Glomerular visceral epithelial cell (primary cell): ENCODE data around the gene LASP1.
"Not testable (repeated sequence)": the region's sequence is repeated elsewhere in the genome, so short reads cannot be mapped to it uniquely, and the experiment has no call there.

Experiments
- DNase-seq: peaks from one replicate; pipeline ENCODE4 v3.0.0-alpha.2; 2016; ENCODE audit errors: extremely low spot score

The LASP1 gene

DNA sequence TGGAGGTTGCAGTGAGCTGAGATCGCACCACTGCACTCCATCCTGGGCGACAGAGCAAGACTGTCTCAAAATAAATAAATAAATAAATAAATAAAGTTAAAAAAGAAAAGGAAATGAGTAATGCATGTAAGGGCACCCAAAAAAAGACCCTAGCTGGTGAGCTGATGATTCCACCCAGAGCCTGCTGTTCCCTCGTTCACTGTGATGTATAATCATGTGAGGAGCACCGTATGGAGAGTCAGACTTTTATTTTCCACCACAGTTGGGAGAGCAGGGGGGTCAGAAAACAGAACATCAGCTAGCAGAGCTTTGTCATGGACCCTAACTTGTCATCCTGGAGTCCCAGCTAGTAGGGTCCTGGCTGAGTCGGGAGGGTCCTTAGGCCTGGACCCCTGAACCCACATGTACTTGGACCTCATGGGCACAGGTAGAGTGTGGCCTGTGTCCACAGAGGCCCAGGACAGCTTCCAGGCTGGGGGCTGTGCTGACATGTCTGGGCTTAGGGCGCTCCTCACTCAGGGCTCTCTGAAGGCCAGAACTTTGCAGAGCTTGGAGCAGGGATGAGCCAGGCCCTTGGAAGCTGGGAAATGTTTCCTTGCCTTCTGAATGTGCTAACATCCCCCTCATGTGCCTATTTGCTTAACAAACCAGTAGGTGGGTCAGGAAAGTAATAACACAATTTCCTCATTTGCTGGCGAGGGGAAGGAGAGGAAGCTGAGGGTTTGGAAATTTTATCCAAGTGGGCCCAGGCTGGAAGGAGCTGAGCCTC is 36.8 kb downstream of the LASP1 start:
- no peak for DNase-seq

DNA sequence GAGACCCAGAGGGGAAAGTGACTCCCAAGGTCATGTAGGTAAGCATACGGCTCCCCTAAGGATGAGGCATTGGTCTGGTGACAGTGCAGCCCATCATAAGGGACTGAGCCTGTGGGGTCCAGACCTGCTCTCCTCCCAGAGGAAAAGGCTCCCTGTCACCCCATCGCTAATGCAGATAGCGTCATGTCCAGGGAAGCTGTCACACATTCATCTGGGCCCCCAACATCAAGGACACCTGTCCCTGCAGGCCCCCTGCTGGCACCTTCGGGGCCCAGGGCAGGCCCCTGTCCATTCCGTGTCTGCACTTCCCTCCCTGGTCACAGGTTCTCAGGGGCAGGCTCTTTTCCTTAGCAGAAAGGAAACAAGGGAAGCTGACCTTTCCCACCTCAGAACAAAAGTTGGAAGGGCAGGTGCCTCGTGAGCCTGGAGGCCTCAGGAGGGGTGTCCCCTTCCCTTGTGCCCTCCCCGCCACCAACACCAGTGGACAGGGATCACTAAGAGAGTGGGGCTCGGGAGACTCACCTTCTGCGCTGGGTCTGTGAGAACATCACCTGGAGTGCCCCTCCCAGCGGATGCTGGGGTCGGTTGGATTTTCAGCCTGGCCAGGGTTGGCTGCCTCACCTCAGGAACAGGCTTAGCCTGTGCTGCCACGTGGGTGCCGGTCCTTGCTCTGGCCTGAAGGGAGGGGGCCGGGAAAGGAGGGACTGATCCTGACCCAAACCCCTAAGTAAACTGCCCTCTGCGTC is 38.2 kb downstream of the LASP1 start:
- DNase-seq: no peak

DNA sequence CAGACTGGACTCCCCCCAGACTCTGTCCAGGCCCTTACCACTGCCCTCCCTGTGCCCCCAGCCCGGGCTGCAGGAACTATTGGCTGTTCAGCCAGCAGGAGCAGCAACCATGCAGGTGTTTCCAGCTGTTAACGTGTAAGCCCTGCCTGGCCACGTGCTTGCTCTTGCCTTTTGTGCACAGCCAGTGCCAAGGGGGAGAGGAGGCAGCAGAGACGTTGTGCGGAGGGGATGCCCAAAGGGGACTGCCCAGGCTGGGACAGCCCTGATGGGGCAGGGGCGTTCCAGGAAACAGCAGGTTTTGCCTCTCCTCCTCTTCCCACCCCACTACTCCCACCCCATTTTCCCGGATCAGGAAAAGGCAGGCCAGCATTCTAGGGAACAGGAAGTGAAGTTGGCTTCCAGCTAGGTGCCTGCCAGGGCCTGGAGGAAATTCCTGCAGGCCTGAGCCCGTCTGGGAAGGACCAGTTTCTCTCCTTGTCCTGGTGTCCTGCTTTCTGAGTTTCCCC is 38.9 kb downstream of the LASP1 start:
- no peak for DNase-seq

DNA sequence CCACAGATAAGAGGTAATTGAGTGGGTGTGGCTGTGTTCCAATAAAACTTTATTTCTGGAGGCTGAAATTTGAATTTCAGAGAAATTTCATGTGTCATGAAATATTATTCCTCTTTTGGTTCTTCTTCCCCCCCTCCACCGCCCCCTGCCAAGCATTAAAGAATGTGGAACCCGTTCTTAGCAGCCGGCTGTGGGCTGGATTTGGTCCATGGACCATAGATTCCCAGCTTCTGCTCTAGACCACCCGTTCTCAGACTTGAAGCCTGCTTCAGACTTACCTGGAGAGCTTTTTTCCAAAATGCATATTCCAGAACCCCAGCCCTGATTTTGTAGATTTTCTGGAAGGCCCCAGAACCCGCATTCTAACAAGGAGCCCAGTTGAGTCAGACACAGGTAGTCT is 40.5 kb downstream of the LASP1 start:
- no peak for DNase-seq

DNA sequence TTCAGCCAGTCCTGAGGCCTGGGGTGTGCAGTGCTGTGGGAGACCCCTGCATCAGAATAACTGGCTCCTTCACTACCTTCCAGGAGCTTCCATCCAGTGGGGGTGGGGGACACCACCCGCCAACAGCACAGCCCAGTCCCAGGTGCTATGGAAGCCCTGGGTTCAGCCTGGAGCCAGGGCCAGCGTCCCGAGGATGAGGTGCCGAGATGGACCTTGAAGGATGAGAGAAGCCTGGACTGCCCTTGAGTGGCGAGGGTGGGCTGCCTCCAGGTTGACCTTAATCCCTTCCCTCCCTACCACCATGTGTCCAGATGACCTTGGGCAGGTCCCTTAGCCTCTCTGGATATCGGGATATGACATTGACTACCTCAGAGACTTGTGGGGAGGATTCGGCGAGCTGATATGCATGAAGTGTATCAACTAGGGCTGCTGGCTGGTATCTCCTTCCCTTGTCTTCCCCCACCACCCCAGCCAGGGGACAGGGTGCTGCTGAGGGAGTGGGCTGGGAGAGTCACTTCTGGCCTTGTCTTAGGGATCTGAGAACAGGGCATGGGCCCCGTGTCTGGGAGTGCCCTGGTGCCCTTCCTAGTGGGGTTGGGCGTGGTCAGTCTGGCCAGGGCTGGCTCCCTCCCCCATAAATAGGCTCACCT is 41.3 kb downstream of the LASP1 start:
- no peak for DNase-seq

DNA sequence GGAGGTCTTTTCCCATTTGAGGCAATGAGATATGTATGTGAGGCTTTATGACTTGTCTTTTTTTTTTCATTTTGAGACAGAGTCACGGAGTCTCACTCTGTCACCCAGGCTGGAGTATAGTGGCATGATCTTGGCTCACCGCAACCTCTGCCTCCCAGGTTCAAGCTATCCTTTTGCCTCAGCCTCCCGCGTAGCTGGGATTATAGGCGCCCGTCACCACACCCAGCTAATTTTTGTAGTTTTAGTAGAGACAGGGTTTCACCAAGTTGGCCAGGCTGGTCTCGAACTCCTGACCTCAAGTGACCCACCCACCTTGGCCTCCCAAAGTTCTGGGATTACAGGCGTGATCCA is 41.8 kb downstream of the LASP1 start:
- not testable (repeated sequence) for DNase-seq

DNA sequence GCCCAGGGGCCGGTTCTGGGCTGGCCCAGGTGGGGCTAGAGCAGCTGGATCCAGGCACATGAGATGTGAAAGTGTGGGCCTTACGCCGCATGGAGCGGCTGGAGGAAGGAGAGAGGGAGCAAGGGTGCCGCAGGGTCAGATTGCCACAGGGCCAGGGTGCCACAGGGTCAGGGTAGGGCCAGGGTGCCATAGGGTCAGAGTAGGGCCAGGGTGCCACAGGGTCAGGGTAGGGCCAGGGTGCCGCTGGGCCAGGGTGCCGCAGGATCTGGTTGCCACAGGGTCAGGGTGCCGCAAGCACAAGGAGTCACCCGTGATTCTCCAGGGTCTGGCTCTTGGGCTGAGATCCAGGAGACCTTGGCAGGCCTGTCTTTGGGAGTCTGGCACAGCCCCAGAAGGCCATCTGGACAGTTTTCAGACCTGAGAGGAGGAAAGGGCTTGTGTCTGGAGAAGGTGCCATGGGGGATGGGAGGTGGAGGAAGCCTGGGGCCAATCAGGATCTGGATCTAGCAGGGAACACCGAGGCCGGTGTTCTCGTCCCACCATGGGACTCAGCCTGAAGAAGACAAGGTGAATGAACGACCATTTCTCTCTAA is 42.5 kb downstream of the LASP1 start:
- DNase-seq: no peak

DNA sequence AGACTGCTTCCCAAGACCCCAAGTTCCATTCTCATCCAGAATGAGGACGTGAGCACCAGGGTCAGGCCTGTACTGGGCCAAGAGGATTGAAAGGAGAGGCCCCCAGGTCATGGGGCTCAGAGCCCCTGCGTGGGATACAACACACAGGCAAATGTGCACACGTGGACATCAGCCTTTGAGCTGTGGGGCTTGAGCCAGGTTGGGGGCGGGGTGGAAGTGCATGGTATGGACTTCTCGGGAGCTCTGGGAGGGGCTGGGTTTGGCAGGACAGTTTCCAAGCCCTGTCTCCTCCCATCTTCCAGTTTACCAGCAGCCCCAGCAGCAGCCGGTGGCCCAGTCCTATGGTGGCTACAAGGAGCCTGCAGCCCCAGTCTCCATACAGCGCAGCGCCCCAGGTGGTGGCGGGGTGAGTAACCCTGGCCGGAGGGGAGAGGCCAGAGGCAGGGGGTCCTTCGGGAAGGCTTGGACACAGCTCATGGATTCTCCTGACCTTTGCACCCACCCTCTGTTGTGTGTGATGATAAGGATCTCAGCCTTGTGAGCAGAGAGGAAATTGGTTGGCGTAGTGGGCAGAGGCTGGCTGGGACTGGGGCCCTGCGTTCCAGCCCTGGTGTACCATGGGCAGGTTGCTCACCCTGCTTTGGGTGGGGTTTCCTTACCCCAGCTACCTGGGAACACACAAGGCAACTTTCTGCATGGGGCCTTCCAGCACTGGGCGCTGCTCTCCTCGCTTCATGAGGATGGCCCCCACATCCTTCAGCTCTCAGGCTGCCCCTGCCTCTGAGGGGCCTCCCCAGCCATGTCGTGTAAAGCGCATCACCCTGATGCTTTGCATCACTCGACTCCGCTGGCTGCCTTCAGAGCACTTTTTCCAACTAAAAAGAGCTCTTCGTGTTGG is 45.1 kb downstream of the LASP1 start:
- DNase-seq: no peak

DNA sequence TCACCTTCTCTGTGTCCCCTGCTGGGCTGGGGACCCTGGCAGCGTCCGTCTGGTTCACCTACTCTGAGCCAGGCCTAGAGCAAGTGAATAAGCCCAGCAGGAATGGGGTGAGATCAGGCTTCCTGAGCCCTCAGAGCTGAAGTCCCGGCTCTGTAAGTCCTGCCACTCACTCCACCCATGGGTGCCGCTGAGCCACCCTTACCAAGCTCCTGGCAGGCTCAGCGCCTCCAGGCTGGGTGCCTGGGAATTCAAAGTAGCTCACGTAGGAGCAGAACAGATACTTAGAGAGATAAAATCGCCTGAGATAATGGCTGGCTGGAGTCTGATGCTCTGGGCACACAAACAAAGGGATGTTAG is 45.8 kb downstream of the LASP1 start:
- no peak for DNase-seq

DNA sequence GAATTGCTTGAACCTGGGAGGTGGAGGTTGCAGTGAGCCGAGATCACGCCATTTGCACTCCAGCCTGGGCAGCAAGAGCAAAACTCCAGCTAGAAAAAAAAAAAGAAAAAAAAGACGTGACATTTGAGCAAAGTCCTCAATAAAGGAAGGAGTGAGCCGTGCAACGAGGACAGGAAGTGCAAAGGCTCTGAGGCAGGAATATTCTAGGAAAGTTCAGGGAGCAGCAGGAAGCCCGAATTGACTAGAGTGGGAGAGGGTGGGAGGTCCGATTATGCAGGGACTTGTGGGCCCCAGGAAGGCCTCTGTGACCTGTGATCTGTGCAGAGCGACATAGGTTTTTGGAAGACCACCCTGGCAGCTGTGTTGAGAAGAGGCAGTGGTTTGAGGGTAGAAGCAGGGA is 46.9 kb downstream of the LASP1 start:
- DNase-seq: no peak

DNA sequence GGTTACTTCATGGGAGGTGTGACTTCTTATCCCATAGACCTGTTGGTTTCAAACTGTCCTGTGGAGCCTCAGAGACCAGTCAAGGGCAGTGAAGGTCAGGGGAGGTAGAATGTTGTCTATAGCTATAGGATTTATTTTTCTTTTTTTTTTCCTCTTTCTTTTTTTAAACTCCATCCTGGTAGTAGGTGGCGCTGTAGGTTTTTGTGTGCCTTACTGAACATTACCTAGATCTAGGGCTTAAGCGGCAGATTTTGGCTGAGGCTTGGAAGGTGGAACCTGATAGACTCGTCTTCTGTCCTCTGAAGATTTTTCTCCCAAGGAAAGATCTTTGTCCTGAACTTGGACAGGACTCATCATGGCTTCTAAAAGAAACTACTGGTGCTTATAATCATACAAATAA is 47.4 kb downstream of the LASP1 start:
- no peak for DNase-seq

DNA sequence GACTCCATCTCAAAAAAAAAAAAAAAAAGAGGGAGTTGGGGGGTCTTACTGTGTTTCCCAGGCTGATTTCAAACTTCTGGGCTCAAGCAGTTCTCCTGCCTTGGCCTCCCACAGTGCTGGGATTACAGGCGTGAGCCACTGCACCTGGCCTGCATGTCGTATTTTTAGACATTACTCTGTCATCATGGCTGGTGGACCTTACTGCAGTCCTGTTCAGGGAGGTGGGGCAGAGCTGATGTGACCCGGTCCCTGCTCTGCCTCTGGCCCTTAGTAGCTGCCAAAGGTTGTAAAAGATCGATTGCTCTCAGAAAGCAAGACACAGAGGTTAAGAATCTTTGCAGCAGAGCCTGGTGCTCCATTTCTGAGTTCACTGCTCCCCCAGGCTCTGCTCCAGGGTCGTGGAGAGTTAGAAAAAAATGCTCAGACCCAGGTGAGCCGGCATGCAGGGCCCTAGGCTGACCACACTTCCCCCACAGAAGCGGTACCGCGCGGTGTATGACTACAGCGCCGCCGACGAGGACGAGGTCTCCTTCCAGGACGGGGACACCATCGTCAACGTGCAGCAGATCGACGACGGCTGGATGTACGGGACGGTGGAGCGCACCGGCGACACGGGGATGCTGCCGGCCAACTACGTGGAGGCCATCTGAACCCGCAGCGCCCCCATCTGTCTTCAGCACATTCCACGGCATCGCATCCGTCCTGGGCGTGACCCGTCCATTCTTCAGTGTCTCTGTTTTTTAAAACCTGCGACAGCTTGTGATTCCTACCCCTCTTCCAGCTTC is 48.5 kb downstream of the LASP1 start:
- no peak for DNase-seq

DNA sequence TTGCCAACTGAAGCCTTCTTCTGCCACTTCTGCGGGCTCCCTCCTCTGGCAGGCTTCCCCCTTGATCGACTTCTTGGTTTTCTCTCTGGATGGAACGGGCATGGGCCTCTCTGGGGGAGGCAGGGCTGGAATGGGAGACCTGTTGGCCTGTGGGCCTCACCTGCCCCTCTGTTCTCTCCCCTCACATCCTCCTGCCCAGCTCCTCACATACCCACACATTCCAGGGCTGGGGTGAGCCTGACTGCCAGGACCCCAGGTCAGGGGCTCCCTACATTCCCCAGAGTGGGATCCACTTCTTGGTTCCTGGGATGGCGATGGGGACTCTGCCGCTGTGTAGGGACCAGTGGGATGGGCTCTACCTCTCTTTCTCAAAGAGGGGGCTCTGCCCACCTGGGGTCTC is 49.1 kb downstream of the LASP1 start:
- DNase-seq: no peak

DNA sequence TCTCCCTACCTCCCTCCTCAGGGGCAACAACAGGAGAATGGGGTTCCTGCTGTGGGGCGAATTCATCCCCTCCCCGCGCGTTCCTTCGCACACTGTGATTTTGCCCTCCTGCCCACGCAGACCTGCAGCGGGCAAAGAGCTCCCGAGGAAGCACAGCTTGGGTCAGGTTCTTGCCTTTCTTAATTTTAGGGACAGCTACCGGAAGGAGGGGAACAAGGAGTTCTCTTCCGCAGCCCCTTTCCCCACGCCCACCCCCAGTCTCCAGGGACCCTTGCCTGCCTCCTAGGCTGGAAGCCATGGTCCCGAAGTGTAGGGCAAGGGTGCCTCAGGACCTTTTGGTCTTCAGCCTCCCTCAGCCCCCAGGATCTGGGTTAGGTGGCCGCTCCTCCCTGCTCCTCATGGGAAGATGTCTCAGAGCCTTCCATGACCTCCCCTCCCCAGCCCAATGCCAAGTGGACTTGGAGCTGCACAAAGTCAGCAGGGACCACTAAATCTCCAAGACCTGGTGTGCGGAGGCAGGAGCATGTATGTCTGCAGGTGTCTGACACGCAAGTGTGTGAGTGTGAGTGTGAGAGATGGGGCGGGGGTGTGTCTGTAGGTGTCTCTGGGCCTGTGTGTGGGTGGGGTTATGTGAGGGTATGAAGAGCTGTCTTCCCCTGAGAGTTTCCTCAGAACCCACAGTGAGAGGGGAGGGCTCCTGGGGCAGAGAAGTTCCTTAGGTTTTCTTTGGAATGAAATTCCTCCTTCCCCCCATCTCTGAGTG is 49.6 kb downstream of the LASP1 start:
- DNase-seq: no peak

DNA sequence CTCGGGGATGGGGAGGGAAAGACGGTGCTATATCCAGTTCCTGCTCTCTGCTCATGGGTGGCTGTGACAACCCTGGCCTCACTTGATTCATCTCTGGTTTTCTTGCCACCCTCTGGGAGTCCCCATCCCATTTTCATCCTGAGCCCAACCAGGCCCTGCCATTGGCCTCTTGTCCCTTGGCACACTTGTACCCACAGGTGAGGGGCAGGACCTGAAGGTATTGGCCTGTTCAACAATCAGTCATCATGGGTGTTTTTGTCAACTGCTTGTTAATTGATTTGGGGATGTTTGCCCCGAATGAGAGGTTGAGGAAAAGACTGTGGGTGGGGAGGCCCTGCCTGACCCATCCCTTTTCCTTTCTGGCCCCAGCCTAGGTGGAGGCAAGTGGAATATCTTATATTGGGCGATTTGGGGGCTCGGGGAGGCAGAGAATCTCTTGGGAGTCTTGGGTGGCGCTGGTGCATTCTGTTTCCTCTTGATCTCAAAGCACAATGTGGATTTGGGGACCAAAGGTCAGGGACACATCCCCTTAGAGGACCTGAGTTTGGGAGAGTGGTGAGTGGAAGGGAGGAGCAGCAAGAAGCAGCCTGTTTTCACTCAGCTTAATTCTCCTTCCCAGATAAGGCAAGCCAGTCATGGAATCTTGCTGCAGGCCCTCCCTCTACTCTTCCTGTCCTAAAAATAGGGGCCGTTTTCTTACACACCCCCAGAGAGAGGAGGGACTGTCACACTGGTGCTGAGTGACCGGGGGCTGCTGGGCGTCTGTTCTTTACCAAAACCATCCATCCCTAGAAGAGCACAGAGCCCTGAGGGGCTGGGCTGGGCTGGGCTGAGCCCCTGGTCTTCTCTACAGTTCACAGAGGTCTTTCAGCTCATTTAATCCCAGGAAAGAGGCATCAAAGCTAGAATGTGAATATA is 50.8 kb downstream of the LASP1 start:
- no peak for DNase-seq

DNA sequence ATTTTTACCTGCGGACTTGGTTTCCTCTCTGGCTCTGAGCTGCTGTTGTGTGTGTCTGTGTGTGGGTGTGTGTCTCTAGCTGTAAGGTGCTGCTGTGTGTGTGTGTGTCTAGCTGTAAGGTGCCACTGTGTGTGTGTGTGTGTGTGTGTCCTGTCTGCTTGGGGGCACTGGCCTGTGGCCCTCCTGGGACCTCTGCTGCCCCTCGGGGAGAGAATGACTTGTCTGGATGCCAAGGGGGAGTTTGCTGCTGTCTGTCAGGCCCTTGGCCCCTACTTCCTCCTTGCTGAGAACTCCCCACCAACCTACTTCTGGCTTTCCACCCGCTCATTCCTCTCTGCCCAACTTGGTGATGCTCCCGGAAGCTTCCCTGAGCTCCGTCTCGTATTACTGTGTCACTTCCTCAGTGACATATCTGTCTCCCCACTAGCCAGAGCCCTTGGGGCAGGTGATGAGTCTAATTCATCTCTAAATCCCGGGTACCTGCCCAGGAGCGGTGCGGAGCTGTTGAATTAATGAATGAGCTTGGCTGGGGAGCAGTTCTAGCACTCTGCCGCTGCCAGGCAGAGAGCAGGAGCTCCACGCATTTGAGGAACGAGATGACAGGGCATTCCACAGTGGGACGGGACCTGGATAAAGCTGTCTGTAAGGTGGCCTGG is 52.0 kb downstream of the LASP1 start:
- DNase-seq: no peak

DNA sequence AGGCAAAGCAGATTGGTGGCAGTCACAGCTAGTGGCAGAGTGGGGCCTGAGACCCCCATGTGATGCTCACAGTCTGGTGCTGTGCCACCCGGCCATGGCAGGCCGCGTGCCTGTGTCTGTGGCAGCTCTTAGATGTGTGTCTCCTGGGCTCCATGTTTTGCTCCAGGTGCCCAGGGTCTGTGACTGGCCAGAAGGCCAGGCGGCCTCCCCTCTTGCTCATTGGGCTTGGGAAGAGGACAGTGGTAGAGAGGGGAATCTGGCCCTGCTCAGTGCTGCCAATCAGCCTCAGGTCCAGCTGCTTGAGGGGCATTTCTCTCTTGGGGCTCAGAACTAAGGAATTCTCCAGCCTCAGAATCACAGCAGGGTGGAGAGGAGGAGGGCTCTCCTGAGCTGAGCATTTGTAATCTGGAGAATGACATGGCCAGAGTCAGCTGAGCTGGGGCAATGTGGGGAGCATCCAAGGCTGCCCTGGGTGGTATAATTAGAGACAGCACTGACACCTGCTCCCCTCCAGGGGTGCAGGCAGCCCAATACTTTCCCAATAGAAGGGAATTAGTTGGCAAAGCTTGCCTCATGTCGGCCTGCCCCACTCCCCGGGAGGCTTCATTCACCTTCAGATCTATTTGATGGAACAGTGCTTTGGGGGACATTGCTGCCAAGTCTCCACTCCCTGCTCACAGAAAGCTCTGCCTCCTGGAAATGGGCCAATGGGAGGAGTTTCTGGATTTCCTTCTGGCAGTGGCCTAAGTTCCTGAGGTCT is 52.9 kb downstream of the LASP1 start:
- peak; percentile 66 for DNase-seq
